AG04450 (cell line): ENCODE data around the gene LRCOL1. TPM values are rescaled to one million over a fixed set of nuclear protein-coding genes. Genes with fewer than 3 reads are reported as not detected.

Source experiments
- CTCF ChIA-PET: fragments of 300-600, 350-600 bp; formaldehyde crosslinking; extraction: SDS; loops from one replicate; lab custom pipeline; 2022; ENCODE audit warnings: antibody characterized with exemption, inconsistent platforms; lab: Charles Lee
- POLR2A ChIA-PET: fragments of 350-600 bp; formaldehyde crosslinking; extraction: SDS; loops from one replicate; lab custom pipeline; 2021; ENCODE audit warnings: antibody characterized with exemption, inconsistent platforms; lab: Yijun Ruan, JAX
- DNase-seq: peaks from one replicate; pipeline ENCODE4 v3.0.0-alpha.2; 2011; ENCODE audit warnings: low read depth, low spot score
- H3K27ac ChIP-seq: one replicate; pipeline ENCODE4 v1.5.1; 2012; ENCODE audit warnings: low read depth, low read length, control low read depth
- H3K27me3 ChIP-seq: one replicate; pipeline ENCODE4 v1.6.0; 2012; ENCODE audit warnings: low read length; ENCODE audit not compliant: control insufficient read depth, insufficient read depth
- H3K4me3 ChIP-seq: 2 replicates; pipeline ENCODE4 v1.5.1; 2011; ENCODE audit warnings: mild to moderate bottlenecking, low read depth, low read length, control low read depth
- H3K9me3 ChIP-seq: 2 replicates; pipeline ENCODE4 v1.5.1; 2012; ENCODE audit warnings: low read length; ENCODE audit not compliant: control insufficient read depth, insufficient read depth
- polyA plus RNA-seq: library from polyadenylated mRNA; depleted of rRNA; stranded (reverse); fragments of >200 nt; gene quantifications from 2 replicates; pipeline ENCODE4 v1.2.3, GENCODE V29; 2011
- TF ChIP-seq, protein P1 (sequence below): IDR thresholded peaks from 2 replicates; pipeline ENCODE4 v1.5.1; 2011; ENCODE audit warnings: low read depth, low read length, control low read depth, inconsistent platforms

The LRCOL1 gene
- polyA plus RNA-seq, 1 experiment, result 0.11 TPM

DNA sequence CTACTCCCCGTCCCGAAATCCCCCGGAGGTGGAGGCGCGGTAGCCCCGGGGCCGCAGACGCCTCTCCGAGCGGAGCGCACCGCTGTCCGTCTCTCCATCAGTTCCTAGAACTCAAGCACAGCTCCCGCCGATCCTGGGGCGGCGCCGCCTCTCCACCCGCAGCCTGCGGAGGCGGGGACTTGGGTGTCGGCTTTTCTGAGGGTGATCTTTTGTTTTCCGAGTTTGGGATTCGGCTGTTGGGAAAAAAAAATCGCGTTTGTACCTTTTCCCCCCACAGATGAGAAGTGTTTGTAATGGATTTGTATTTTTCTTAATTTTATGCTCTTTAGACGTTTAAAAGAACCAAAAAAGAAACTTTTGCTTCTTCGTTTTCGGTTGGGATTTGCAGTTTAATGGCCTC, 26.6 kb downstream of the LRCOL1 start:
- Histone ChIP-seq H3K27ac (no peak overlapping the region), H3K9me3 (peaks cover 4% of the 10 kb centered on the region), H3K4me3 (no peak overlapping the region), H3K27me3 (peaks cover 8% of the 10 kb centered on the region)
- POLR2A ChIA-PET, result no interaction called here
- CTCF ChIA-PET, result interaction anchor here (1.1 kb wide), 1 partner anchor 55 kb away, joined by 3 read pairs; no protein-coding TSS in a partner anchor
- no peak for DNase-seq
- TF ChIP-seq, protein P1, sequence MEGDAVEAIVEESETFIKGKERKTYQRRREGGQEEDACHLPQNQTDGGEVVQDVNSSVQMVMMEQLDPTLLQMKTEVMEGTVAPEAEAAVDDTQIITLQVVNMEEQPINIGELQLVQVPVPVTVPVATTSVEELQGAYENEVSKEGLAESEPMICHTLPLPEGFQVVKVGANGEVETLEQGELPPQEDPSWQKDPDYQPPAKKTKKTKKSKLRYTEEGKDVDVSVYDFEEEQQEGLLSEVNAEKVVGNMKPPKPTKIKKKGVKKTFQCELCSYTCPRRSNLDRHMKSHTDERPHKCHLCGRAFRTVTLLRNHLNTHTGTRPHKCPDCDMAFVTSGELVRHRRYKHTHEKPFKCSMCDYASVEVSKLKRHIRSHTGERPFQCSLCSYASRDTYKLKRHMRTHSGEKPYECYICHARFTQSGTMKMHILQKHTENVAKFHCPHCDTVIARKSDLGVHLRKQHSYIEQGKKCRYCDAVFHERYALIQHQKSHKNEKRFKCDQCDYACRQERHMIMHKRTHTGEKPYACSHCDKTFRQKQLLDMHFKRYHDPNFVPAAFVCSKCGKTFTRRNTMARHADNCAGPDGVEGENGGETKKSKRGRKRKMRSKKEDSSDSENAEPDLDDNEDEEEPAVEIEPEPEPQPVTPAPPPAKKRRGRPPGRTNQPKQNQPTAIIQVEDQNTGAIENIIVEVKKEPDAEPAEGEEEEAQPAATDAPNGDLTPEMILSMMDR, result no peak

DNA sequence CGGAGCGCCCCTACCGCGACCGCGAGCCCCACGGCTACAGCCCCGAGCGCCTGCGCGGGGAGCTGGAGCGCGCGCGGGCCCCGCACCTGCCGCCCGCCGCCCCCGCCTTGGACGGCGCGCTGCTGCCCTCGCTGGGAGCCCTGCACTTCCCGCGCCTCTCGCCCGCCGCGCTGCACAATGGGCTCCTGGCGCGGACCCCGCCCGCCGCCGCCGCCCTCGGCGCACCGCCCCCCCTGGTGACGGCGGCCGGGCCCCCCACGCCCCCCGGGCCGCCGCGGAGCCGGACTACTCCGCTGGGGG, 27.0 kb downstream of the LRCOL1 start:
- Histone ChIP-seq H3K27ac (no peak overlapping the region), H3K27me3 (peaks cover 5% of the 10 kb centered on the region), H3K4me3 (no peak overlapping the region), H3K9me3 (peaks cover 3% of the 10 kb centered on the region; the same call in 1 of the 2 replicates)
- no peak for DNase-seq
- ChIA-PET CTCF (interaction anchor here (1.1 kb wide), 1 partner anchor 55 kb away, joined by 3 read pairs; no protein-coding TSS in a partner anchor), POLR2A (no interaction called here)
- TF ChIP-seq, protein P1, result no peak

DNA sequence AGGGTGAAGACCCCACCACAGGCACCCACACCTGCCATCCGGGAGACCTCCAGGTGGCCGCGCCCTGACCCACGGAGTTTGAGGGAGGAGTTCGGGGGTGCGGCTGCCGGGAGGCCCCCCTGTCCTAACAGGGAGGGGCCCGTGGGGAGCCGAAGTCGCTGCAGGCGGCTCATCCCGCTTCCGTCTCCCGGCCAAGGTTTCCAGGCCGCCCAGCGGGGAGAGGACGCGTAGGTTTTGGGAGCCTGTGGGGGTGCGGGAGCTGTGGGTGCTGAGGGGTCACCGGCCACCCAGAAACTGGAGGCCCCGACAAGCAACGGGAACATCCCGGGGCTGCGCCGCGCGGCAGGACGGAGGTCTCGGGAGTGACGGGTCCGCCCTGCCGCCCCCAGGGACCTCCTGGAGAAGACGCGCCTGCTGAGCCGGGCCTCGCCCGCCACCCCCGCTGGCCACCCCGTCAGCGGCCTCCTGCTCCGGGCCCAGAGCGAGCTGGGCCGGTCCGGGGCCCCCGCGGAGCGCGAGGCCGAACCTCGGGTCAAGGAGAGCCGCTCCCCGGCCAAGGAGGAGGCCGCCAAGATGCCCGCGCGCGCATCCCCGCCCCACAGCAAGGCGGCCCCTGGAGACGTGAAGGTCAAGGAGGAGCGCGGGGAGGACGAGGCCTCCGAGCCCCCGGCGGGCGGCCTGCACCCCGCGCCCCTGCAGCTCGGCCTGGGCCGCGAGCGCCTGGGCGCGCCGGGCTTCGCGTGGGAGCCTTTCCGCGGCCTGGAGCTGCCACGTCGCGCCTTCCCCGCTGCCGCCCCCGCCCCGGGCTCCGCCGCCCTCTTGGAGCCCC, 27.6 kb downstream of the LRCOL1 start:
- Histone ChIP-seq H3K27me3 (peaks cover 5% of the 10 kb centered on the region), H3K4me3 (no peak overlapping the region), H3K9me3 (peaks cover 3% of the 10 kb centered on the region; the same call in 1 of the 2 replicates), H3K27ac (no peak overlapping the region)
- no peak for DNase-seq
- POLR2A ChIA-PET, result no interaction called here
- TF ChIP-seq, protein P1, result no peak
- CTCF ChIA-PET, result interaction anchor here (1.1 kb wide), 1 partner anchor 56 kb away, joined by 3 read pairs; no protein-coding TSS in a partner anchor

DNA sequence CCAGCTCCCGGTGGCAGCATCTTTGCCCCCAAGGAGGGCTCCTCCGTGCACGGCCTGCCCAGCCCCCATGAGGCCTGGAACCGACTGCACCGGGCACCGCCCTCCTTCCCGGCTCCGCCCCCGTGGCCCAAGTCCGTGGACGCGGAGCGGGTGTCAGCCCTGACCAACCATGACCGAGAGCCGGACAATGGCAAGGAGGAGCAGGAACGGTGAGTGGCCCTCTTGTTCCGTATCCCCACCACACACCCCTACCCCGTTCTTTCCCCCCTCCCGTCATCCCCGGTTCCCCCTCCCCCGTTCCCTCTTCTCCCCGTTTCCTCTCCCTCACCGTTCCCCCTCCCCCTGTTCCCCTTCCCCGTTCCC, 28.3 kb downstream of the LRCOL1 start:
- H3K27ac ChIP-seq, result no peak overlapping the region
- ChIA-PET CTCF (no interaction called here), POLR2A (no interaction called here)
- H3K4me3 ChIP-seq, result no peak overlapping the region
- TF ChIP-seq, protein P1, result no peak
- peaks cover 5% of the 10 kb centered on the region for H3K27me3 ChIP-seq
- DNase-seq, result no peak
- H3K9me3 ChIP-seq, result peaks cover 3% of the 10 kb centered on the region; the same call in 1 of the 2 replicates

DNA sequence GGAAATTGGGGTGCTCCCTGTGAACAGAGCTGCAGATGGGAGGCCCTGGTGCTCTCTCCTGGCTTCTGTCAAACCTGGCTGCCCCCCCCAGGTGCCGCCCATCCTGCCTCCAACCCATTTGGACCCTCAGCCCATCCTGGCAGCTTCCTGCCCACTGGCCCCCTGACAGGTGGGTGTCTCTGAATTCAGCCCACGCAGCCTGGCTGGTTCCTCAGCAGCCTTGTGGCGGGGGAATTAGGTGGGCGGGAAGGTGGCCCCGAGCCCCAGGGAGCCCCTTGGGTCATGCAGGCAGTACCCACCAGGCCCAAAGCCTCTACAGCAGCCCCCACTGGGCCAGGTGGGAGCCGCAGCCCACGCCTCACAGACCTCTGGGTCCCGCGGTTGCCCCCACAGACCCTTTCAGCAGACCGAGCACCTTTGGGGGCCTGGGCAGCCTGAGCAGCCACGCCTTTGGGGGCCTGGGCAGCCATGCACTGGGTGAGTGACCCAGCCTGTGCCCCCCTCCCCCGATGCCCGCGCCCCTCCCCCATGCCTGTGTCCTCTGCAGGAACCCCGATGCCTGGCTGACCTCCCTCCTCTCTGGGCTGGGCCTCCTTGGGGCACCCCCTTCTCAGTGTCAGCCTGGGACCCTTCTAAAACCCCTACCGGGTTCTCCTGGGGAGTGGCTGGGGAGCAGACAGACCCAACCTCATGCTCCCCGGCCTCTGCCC, 28.9 kb downstream of the LRCOL1 start:
- TF ChIP-seq, protein P1, result no peak
- CTCF ChIA-PET, result interaction anchor here (0.6 kb wide), 1 partner anchor 18 kb away, joined by 9 read pairs; no protein-coding TSS in a partner anchor

More for the DNA sequence above, 28.9 kb downstream of the LRCOL1 start:
- POLR2A ChIA-PET, result no interaction called here
- H3K9me3 ChIP-seq, result peaks cover 3% of the 10 kb centered on the region; the same call in 1 of the 2 replicates
- H3K27me3 ChIP-seq, result peaks cover 5% of the 10 kb centered on the region
- H3K27ac ChIP-seq, result no peak overlapping the region
- H3K4me3 ChIP-seq, result no peak overlapping the region
- DNase-seq, result no peak
